HL-60 (cell line): ENCODE data around the gene SMYD5.

Experiments
- CTCF ChIP-seq: IDR thresholded peaks from one replicate; pipeline ENCODE4 v1.5.1; 2011; ENCODE audit warnings: low read length, control low read depth, inconsistent platforms; ENCODE audit not compliant: insufficient read depth
- POLR2AphosphoS5 ChIP-seq: IDR thresholded peaks from 2 replicates; pipeline ENCODE4 v1.6.1; 2012; ENCODE audit warnings: low read depth
- REST ChIP-seq: IDR thresholded peaks from 2 replicates; pipeline ENCODE4 v1.6.1; 2012; ENCODE audit warnings: low read depth; ENCODE audit not compliant: insufficient replicate concordance

- TF ChIP-seq CTCF (no peak), POLR2AphosphoS5 (0 out of 2 replicates have a peak, but pooled peaks have one; percentile 16), REST (no peak)
These were observed 13.0 kb downstream of the SMYD5 start for GRCh38 chr2:73227086-73227485.
